H1 (cell line): ENCODE data around the gene COMP. TPM values are rescaled to one million over a fixed set of nuclear protein-coding genes. Genes with fewer than 3 reads are reported as not detected.

Experiments
- CTCF ChIA-PET: fragments of 300-600 bp; sonication (Branson Sonifier 250); formaldehyde crosslinking; loops from one replicate; lab custom pipeline; 2021; ENCODE audit not compliant: partially characterized antibody; lab: Charles Lee
- POLR2A ChIA-PET: fragments of 300-600 bp; sonication (Branson Sonifier 250); formaldehyde crosslinking; loops from one replicate; lab custom pipeline; 2021; ENCODE audit warnings: inconsistent platforms; ENCODE audit not compliant: partially characterized antibody; lab: Charles Lee
- DNase-seq, 2 experiments: peaks; one replicate each; pipeline versions ENCODE4 v3.0.0 to v3.0.0-alpha.2; 2010 to 2022; ENCODE audit warnings: low spot score in 2 of 2, low read depth in 1 of 2, mixed read lengths in 1 of 2
- FAIRE-seq: peaks from 2 replicates; lab custom pipeline; 2011; peaks lifted over from hg19 to GRCh38; lab: Jason Lieb, UNC
- H2AFZ ChIP-seq: 2 replicates; pipeline ENCODE4 v1.8.1; 2012; ENCODE audit warnings: low read length, inconsistent platforms
- H2AK5ac ChIP-seq: 2 replicates; pipeline ENCODE4 v1.6.1; 2013; ENCODE audit warnings: low read depth, low read length
- H2BK120ac ChIP-seq: replicated peaks from 2 replicates; pipeline ENCODE3; 2013; ENCODE audit warnings: low read depth, low read length, inconsistent platforms
- H2BK12ac ChIP-seq: 2 replicates; pipeline ENCODE4 v1.6.1; 2013; ENCODE audit warnings: low read depth, low read length
- H2BK15ac ChIP-seq: 2 replicates; pipeline ENCODE4 v1.6.1; 2013; ENCODE audit warnings: low read length
- H2BK20ac ChIP-seq: 2 replicates; pipeline ENCODE4 v1.6.1; 2013; ENCODE audit warnings: low read length
- H2BK5ac ChIP-seq: 2 replicates; pipeline ENCODE4 v1.6.1; 2013; ENCODE audit warnings: low read depth, low read length
- H3K14ac ChIP-seq: 2 replicates; pipeline ENCODE4 v1.6.1; 2013; ENCODE audit warnings: inconsistent platforms; ENCODE audit not compliant: insufficient read length
- H3K18ac ChIP-seq: 2 replicates; pipeline ENCODE4 v1.6.1; 2013; ENCODE audit warnings: low read length; ENCODE audit errors: extremely low read depth
- H3K23ac ChIP-seq: 2 replicates; pipeline ENCODE4 v1.6.1; 2013; ENCODE audit warnings: inconsistent platforms; ENCODE audit not compliant: insufficient read length
- H3K23me2 ChIP-seq: 2 replicates; pipeline ENCODE4 v1.6.1; 2013; ENCODE audit warnings: low read depth, low read length
- H3K27ac ChIP-seq: 2 replicates; pipeline ENCODE4 v1.6.1; 2011; ENCODE audit warnings: low read depth, low read length, inconsistent platforms
- H3K27me3 ChIP-seq, 4 experiments: replicated peaks in 1 of 4; 1 replicate in 1 of 4; 2 replicates in 3 of 4; pipeline versions ENCODE4 v1.6.1 to v1.8.1; 2011 to 2013; ENCODE audit warnings: low read length in 3 of 4, mild to moderate bottlenecking in 3 of 4, inconsistent platforms in 2 of 4, mixed read lengths in 2 of 4, moderate library complexity in 1 of 4; ENCODE audit not compliant: control insufficient read depth in 3 of 4, insufficient read depth in 3 of 4; ENCODE audit errors: extremely low read depth in 1 of 4
- H3K36me3 ChIP-seq, 4 experiments: 2 replicates each; pipeline versions ENCODE4 v1.6.1 to v1.8.1; 2011 to 2013; ENCODE audit warnings: mild to moderate bottlenecking in 4 of 4, low read length in 3 of 4, moderate library complexity in 2 of 4, control low read depth in 1 of 4, inconsistent platforms in 1 of 4; ENCODE audit not compliant: insufficient read depth in 4 of 4, control insufficient read depth in 2 of 4
- H3K4ac ChIP-seq: replicated peaks from 2 replicates; pipeline ENCODE3; 2013; ENCODE audit warnings: low read length, low read depth, mixed read lengths, inconsistent platforms; ENCODE audit not compliant: insufficient read length
- H3K4me1 ChIP-seq, 4 experiments: replicated peaks in 1 of 4; 1 replicate in 1 of 4; 2 replicates in 3 of 4; pipeline versions ENCODE4 v1.6.1 to v1.8.1; 2011 to 2013; ENCODE audit warnings: low read length in 3 of 4, inconsistent platforms in 2 of 4, mixed read lengths in 1 of 4; ENCODE audit not compliant: insufficient read depth in 4 of 4, control insufficient read depth in 3 of 4
- H3K4me2 ChIP-seq, 2 experiments: 2 replicates each; pipeline versions ENCODE4 v1.6.1 to v1.8.1; 2011 to 2013; ENCODE audit warnings: low read depth in 2 of 2, low read length in 2 of 2, control low read depth in 1 of 2, inconsistent platforms in 1 of 2, mild to moderate bottlenecking in 1 of 2; ENCODE audit not compliant: insufficient read depth in 1 of 2
- H3K4me3 ChIP-seq, 4 experiments: fragments of 200-600, 300-600 bp in 1 of 4; sonication (generic), shearing (Covaris generic), sonication (Bioruptor Twin) in 1 of 4; 2 replicates each; pipeline versions ENCODE4 v1.5.1 to v1.8.1; 2011 to 2016; ENCODE audit warnings: low read length in 4 of 4, low read depth in 3 of 4, control low read depth in 2 of 4, inconsistent platforms in 2 of 4, mild to moderate bottlenecking in 2 of 4, mixed read lengths in 1 of 4, moderate library complexity in 1 of 4; ENCODE audit not compliant: insufficient read depth in 2 of 4; ENCODE audit errors: extremely low read depth in 1 of 4
- H3K56ac ChIP-seq: replicated peaks from 2 replicates; pipeline ENCODE3; 2013; ENCODE audit warnings: low read depth, mild to moderate bottlenecking, mixed read lengths, low read length, inconsistent platforms; ENCODE audit not compliant: insufficient read length
- H3K79me1 ChIP-seq: 2 replicates; pipeline ENCODE4 v1.6.1; 2013; ENCODE audit warnings: low read depth, low read length, control low read depth
- H3K79me2 ChIP-seq, 2 experiments: 2 replicates each; pipeline versions ENCODE4 v1.6.1 to v1.8.1; 2012 to 2013; ENCODE audit warnings: low read length in 2 of 2, mild to moderate bottlenecking in 2 of 2, inconsistent platforms in 1 of 2; ENCODE audit not compliant: insufficient read depth in 2 of 2, control insufficient read depth in 1 of 2
- H3K9ac ChIP-seq, 4 experiments: replicated peaks in 1 of 4; 1 replicate in 1 of 4; 2 replicates in 3 of 4; pipeline versions ENCODE4 v1.6.1 to v1.8.1; 2011 to 2013; ENCODE audit warnings: low read depth in 3 of 4, low read length in 3 of 4, control low read depth in 2 of 4, mild to moderate bottlenecking in 2 of 4, moderate library complexity in 2 of 4, inconsistent platforms in 1 of 4; ENCODE audit errors: extremely low read depth in 1 of 4
- H3K9me3 ChIP-seq, 2 experiments: 2 replicates each; pipeline versions ENCODE4 v1.6.1 to v1.8.1; 2012 to 2013; ENCODE audit warnings: mild to moderate bottlenecking in 2 of 2, moderate library complexity in 2 of 2, control low read depth in 1 of 2, inconsistent platforms in 1 of 2, low read depth in 1 of 2, low read length in 1 of 2, mixed read lengths in 1 of 2; ENCODE audit not compliant: insufficient read depth in 2 of 2
- H4K20me1 ChIP-seq, 2 experiments: replicated peaks in 1 of 2; 2 replicates each; pipeline versions ENCODE3 to v1.8.1; 2011 to 2013; ENCODE audit warnings: inconsistent platforms in 2 of 2, low read length in 2 of 2, mild to moderate bottlenecking in 1 of 2; ENCODE audit not compliant: insufficient read depth in 2 of 2, control insufficient read depth in 1 of 2
- H4K5ac ChIP-seq: 2 replicates; pipeline ENCODE4 v1.6.1; 2013; ENCODE audit warnings: low read length, low read depth, mixed read lengths, inconsistent platforms; ENCODE audit not compliant: insufficient read length
- H4K8ac ChIP-seq: 2 replicates; pipeline ENCODE4 v1.8.0; 2013; ENCODE audit warnings: mild to moderate bottlenecking, moderate library complexity, low read length, inconsistent platforms; ENCODE audit not compliant: insufficient read depth; ENCODE audit errors: extremely low read depth
- H4K91ac ChIP-seq: replicated peaks from 2 replicates; pipeline ENCODE3; 2013; ENCODE audit warnings: low read length, mixed read lengths, inconsistent platforms; ENCODE audit not compliant: insufficient read length
- BCL11A ChIP-seq, 2 experiments: IDR thresholded peaks; one replicate each; pipeline ENCODE4 v1.6.1; 2011; ENCODE audit warnings: low read depth in 2 of 2, low read length in 2 of 2, mild to moderate bottlenecking in 2 of 2
- CBX5 ChIP-seq: fragments of 300-800, 300-1000 bp; sonication (generic); IDR thresholded peaks from 2 replicates; pipeline ENCODE4 v1.7.1; 2016; ENCODE audit warnings: antibody characterized with exemption, low read length, low read depth
- EGR1 ChIP-seq: IDR thresholded peaks from 2 replicates; pipeline ENCODE4 v1.6.1; 2011; ENCODE audit warnings: low read depth, low read length, borderline replicate concordance
- HDAC2 ChIP-seq, 2 experiments: fragments of 300-600 bp in 1 of 2; sonication (generic) in 1 of 2; IDR thresholded peaks; 2 replicates each; pipeline ENCODE4 v1.6.1; 2011 to 2012; ENCODE audit warnings: low read depth in 2 of 2, low read length in 2 of 2, mild to moderate bottlenecking in 2 of 2, moderate library complexity in 2 of 2, borderline replicate concordance in 1 of 2, inconsistent platforms in 1 of 2
- JUN ChIP-seq: IDR thresholded peaks from 2 replicates; pipeline ENCODE4 v1.6.1; 2011; ENCODE audit warnings: low read depth, mild to moderate bottlenecking, improper control_type of control experiment, low read length
- MAFK ChIP-seq: IDR thresholded peaks from 2 replicates; pipeline ENCODE4 v1.6.1; 2012; ENCODE audit warnings: low read depth, mild to moderate bottlenecking, improper control_type of control experiment, low read length
- NRF1 ChIP-seq: IDR thresholded peaks from 2 replicates; pipeline ENCODE4 v1.6.1; 2011; ENCODE audit warnings: mild to moderate bottlenecking, low read depth, low read length, improper control_type of control experiment
- POLR2A ChIP-seq, 2 experiments: IDR thresholded peaks; 1 replicate in 1 of 2; 2 replicates in 1 of 2; pipeline ENCODE4 v1.6.1; 2011; ENCODE audit warnings: low read depth in 2 of 2, low read length in 2 of 2, mild to moderate bottlenecking in 2 of 2; ENCODE audit errors: control extremely low read depth in 1 of 2
- RAD21 ChIP-seq, 2 experiments: IDR thresholded peaks in 1 of 2; conservative IDR thresholded peaks in 1 of 2; 2 replicates each; pipeline ENCODE4 v1.6.1; 2011; ENCODE audit warnings: low read depth in 2 of 2, low read length in 2 of 2, improper control_type of control experiment in 1 of 2, inconsistent platforms in 1 of 2, mild to moderate bottlenecking in 1 of 2, moderate library complexity in 1 of 2
- SAP30 ChIP-seq: fragments of 300-600 bp; sonication (generic); IDR thresholded peaks from 2 replicates; pipeline ENCODE4 v1.7.1; 2012; ENCODE audit warnings: low read length, moderate library complexity, mild to moderate bottlenecking, inconsistent platforms; ENCODE audit not compliant: insufficient read depth, insufficient replicate concordance
- SIRT6 ChIP-seq: IDR thresholded peaks from one replicate; pipeline ENCODE4 v1.7.1; 2012; ENCODE audit warnings: low read length, inconsistent platforms
- WGBS, 2 experiments: shearing (Covaris generic) in 1 of 2; methylation state at CpG; one replicate each; pipeline versions ENCODE4 v1.1.6 to v1.1.7; 2013 to 2015; ENCODE audit warnings: low lambda C conversion rate in 2 of 2, mixed read lengths in 2 of 2, inconsistent platforms in 1 of 2, low coverage in 1 of 2, missing lambda C conversion rate in 1 of 2; ENCODE audit not compliant: insufficient replicate concordance in 2 of 2, insufficient coverage in 1 of 2, insufficient read length in 1 of 2; ENCODE audit errors: extremely low coverage in 1 of 2, missing lambda C conversion rate in 1 of 2; 5-methylcytosine and 5-hydroxymethylcytosine counted together
- polyA plus RNA-seq, 7 experiments: library from polyadenylated mRNA; depleted of rRNA in 3 of 7; stranded (reverse) in 5 of 7; unstranded in 2 of 7; fragments of >200 nt in 5 of 7; fragments of 200-250 nt in 2 of 7; gene quantifications; 1 replicate in 5 of 7; 2 replicates in 1 of 7; 4 replicates in 1 of 7; pipeline versions ENCODE4 v1.2.1 to v1.2.3, GENCODE V29; 2011 to 2013; ENCODE audit warnings: missing spikeins in 2 of 7, mixed read lengths in 2 of 7
- total RNA-seq: library from RNA; stranded (reverse); fragmentation: NEBNext Ultra II Directional; extraction: Animal tissue kit (Norgen Biotek cat#: 25700); gene quantifications from 2 replicates; pipeline ENCODE4 v1.2.1, GENCODE V29; 2021
- TF ChIP-seq, protein P1 (sequence below): IDR thresholded peaks from 2 replicates; pipeline ENCODE4 v1.6.1; 2011; ENCODE audit warnings: low read depth, mild to moderate bottlenecking, low read length; ENCODE audit not compliant: insufficient read depth

Gene COMP
- total and polyA plus RNA-seq, 2 of the 8 experiments (the other 6 are each of a cell fraction or from before 2014, with no cell fraction given) = 0.17 TPM

- Histone ChIP-seq H2AK5ac (no peak overlapping the region), H3K23me2 (no peaks in the 10 kb centered on the region), H3K4me3 (no peak overlapping the region)
- TF ChIP-seq, protein P1, sequence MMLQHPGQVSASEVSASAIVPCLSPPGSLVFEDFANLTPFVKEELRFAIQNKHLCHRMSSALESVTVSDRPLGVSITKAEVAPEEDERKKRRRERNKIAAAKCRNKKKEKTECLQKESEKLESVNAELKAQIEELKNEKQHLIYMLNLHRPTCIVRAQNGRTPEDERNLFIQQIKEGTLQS = no peak
- no peak for TF ChIP-seq RAD21 (IDR thresholded peaks at IDR 0.05 in 1 of 2, conservative IDR thresholded peaks at IDR 0.05 in 1 of 2; ENCODE audit: low read depth in 2 of 2, low read length in 2 of 2)
- no peak for TF ChIP-seq MAFK
- no peak for TF ChIP-seq EGR1
- TF ChIP-seq CBX5 = no peak
- TF ChIP-seq SIRT6 = no peak
- no peak for TF ChIP-seq POLR2A (IDR thresholded peaks at IDR 0.05; ENCODE audit: control extremely low read depth in 1 of 2, low read depth in 2 of 2, low read length in 2 of 2)
- no peak for TF ChIP-seq HDAC2 (IDR thresholded peaks at IDR 0.05; ENCODE audit: borderline replicate concordance in 1 of 2, low read depth in 2 of 2, low read length in 2 of 2)
- no peak for TF ChIP-seq BCL11A (IDR thresholded peaks at IDR 0.05; ENCODE audit: low read depth in 2 of 2, low read length in 2 of 2)
- no peak for TF ChIP-seq JUN
- no peak for TF ChIP-seq NRF1
- TF ChIP-seq SAP30 = no peak
- TF ChIP-seq, all 59 proteins: peak for 0
- 82% methylated on average over 11 of the region's 11 CpGs; no CpG with 5 or more reads in 1 of the 2 experiments for WGBS, 2 experiments
- no peak overlapping the region for H4K91ac ChIP-seq
- H3K9ac ChIP-seq = no peak overlapping the region
- ChIA-PET POLR2A (interaction anchor here (0.5 to 1.9 kb wide), 5 partner anchors 13 to 338 kb away, joined by 3 to 11 read pairs (median 4); no protein-coding TSS in a partner anchor), CTCF (interaction anchor here (1.0 to 10.9 kb wide), 3 partner anchors 64 to 88 kb away, joined by 3 to 132 read pairs (median 4); no protein-coding TSS in a partner anchor)
- H2BK15ac ChIP-seq = no peak overlapping the region
- H4K5ac ChIP-seq = no peak overlapping the region
- no peak overlapping the region for H2BK5ac ChIP-seq
- H3K27ac ChIP-seq = no peak overlapping the region
- no peaks in the 10 kb centered on the region; a peak in 1 of 7 replicates for H3K4me1 ChIP-seq
- FAIRE-seq = no peak
- H3K79me1 ChIP-seq = no peaks in the 10 kb centered on the region
- H3K23ac ChIP-seq = no peak overlapping the region
- H2AFZ ChIP-seq = no peak overlapping the region
- DNase-seq = no peak
- no peaks in the 10 kb centered on the region for H3K36me3 ChIP-seq
- no peaks in the 10 kb centered on the region for H3K9me3 ChIP-seq
- H3K14ac ChIP-seq = no peak overlapping the region
- no peaks in the 10 kb centered on the region for H3K79me2 ChIP-seq
- H3K27me3 ChIP-seq = peaks cover 15 to 93% (median 84%) of the 10 kb centered on the region in 4 experiments
- no peak overlapping the region for H2BK120ac ChIP-seq
- no peak overlapping the region for H3K56ac ChIP-seq
- no peak overlapping the region for H2BK20ac ChIP-seq
- no peak overlapping the region for H3K4me2 ChIP-seq
- H4K8ac ChIP-seq = no peak overlapping the region
- H3K18ac ChIP-seq = no peak overlapping the region
- H4K20me1 ChIP-seq = peaks cover 12 to 27% of the 10 kb centered on the region in 2 experiments
- no peak overlapping the region for H2BK12ac ChIP-seq
- no peak overlapping the region for H3K4ac ChIP-seq
Measured at GRCh38 chr19:18778076-18778389, 13.1 kb downstream of the COMP start.
